ENCODE results near the gene CCDC33. TPM values are rescaled to one million over a fixed set of nuclear protein-coding genes. Genes with fewer than 3 reads are reported as not detected.

The CCDC33 gene
- total RNA-seq, 2 donors from 2014 or later, result 1.5 TPM; not detected in 1

- no peak for TF ChIP-seq CTCF (IDR thresholded peaks at IDR 0.05)
- TF ChIP-seq POLR2A (IDR thresholded peaks at IDR 0.05), result no peak
- no peak for TF ChIP-seq POLR2AphosphoS5 (IDR thresholded peaks at IDR 0.05)
- H3K4me3 ChIP-seq, result no peak overlapping the region
- H3K36me3 ChIP-seq, result no peaks in the 10 kb centered on the region
- 54% methylated on average over 10 of the region's 10 CpGs for WGBS
- intact Hi-C loops (cut with DNase I), result loop anchor here (10.0 kb wide), 1 partner anchor 354 kb away; no protein-coding TSS in a partner anchor
- H3K9me3 ChIP-seq, result no peaks in the 10 kb centered on the region
- H3K27ac ChIP-seq, result no peak overlapping the region
- no peaks in the 10 kb centered on the region for H3K27me3 ChIP-seq (replicated peaks; ENCODE audit: insufficient read depth)
- no peak for DNase-seq (ENCODE audit: low spot score)
- H3K4me1 ChIP-seq (replicated peaks), result no peaks in the 10 kb centered on the region
These were observed 92.4 kb downstream of the CCDC33 start for GRCh38 chr15:74328331-74329056.

- H3K27me3 ChIP-seq (replicated peaks; ENCODE audit: insufficient read depth), result no peaks in the 10 kb centered on the region
- H3K27ac ChIP-seq, result no peak overlapping the region
- DNase-seq (ENCODE audit: low spot score), result no peak
- H3K9me3 ChIP-seq, result no peaks in the 10 kb centered on the region
- TF ChIP-seq POLR2A (IDR thresholded peaks at IDR 0.05), result no peak
- no peak for TF ChIP-seq CTCF (IDR thresholded peaks at IDR 0.05)
- no peak for TF ChIP-seq POLR2AphosphoS5 (IDR thresholded peaks at IDR 0.05)
- WGBS, result 81% methylated on average over 11 of the region's 11 CpGs
- intact Hi-C loops (cut with DNase I), result no loop called here
- no peaks in the 10 kb centered on the region for H3K36me3 ChIP-seq
- no peaks in the 10 kb centered on the region for H3K4me1 ChIP-seq (replicated peaks)
- no peak overlapping the region for H3K4me3 ChIP-seq
These were observed 94.8 kb downstream of the CCDC33 start for GRCh38 chr15:74330861-74331408.

- Histone ChIP-seq H3K9me3 (no peaks in the 10 kb centered on the region), H3K4me3 (no peak overlapping the region), H3K27ac (no peak overlapping the region), H3K36me3 (no peaks in the 10 kb centered on the region), H3K4me1 (replicated peaks) (no peaks in the 10 kb centered on the region), H3K27me3 (replicated peaks; ENCODE audit: insufficient read depth) (no peaks in the 10 kb centered on the region)
- no peak for TF ChIP-seq CTCF (IDR thresholded peaks at IDR 0.05)
- TF ChIP-seq POLR2AphosphoS5 (IDR thresholded peaks at IDR 0.05), result no peak
- TF ChIP-seq POLR2A (IDR thresholded peaks at IDR 0.05), result no peak
- 91% methylated on average over 3 of the region's 3 CpGs for WGBS
- intact Hi-C loops (cut with DNase I), result no loop called here
- DNase-seq (ENCODE audit: low spot score), result no peak
These were observed 95.9 kb downstream of the CCDC33 start for GRCh38 chr15:74332011-74332410.

- intact Hi-C loops (cut with DNase I), result no loop called here
- no peaks in the 10 kb centered on the region for H3K4me1 ChIP-seq (replicated peaks)
These were observed 96.5 kb downstream of the CCDC33 start for GRCh38 chr15:74332611-74333010.

More at GRCh38 chr15:74332611-74333010, 96.5 kb downstream of the CCDC33 start:
- 93% methylated on average over 10 of the region's 10 CpGs for WGBS
- no peaks in the 10 kb centered on the region for H3K36me3 ChIP-seq
- H3K27me3 ChIP-seq (replicated peaks; ENCODE audit: insufficient read depth), result no peaks in the 10 kb centered on the region
- no peak overlapping the region for H3K27ac ChIP-seq
- no peak for DNase-seq (ENCODE audit: low spot score)
- no peak for TF ChIP-seq POLR2A (IDR thresholded peaks at IDR 0.05)
- no peak for TF ChIP-seq CTCF (IDR thresholded peaks at IDR 0.05)
- TF ChIP-seq POLR2AphosphoS5 (IDR thresholded peaks at IDR 0.05), result no peak
- no peaks in the 10 kb centered on the region for H3K9me3 ChIP-seq
- H3K4me3 ChIP-seq, result no peak overlapping the region
